GM12878 (cell line): ENCODE measurements around the gene HNRNPA2B1. TPM values are rescaled to one million over a fixed set of nuclear protein-coding genes. Genes with fewer than 3 reads are reported as not detected.

ENCODE experiments used
- CBX5 ChIP-seq: sonication (generic); IDR thresholded peaks from 2 replicates; pipeline ENCODE4 v1.6.1; 2016; ENCODE audit warnings: low read depth, moderate library complexity, mild to moderate bottlenecking, inconsistent platforms
- HCFC1 ChIP-seq: fragments of 150-350 bp; IDR thresholded peaks from 2 replicates; pipeline ENCODE4 v1.6.1; 2014; ENCODE audit warnings: low read length
- MEF2A ChIP-seq: IDR thresholded peaks from 2 replicates; pipeline ENCODE4 v1.6.1; 2011; ENCODE audit warnings: low read depth, mild to moderate bottlenecking, low read length, moderate library complexity; ENCODE audit not compliant: insufficient read depth
- MYC ChIP-seq: IDR thresholded peaks from 2 replicates; pipeline ENCODE4 v1.6.1; 2011; ENCODE audit warnings: mild to moderate bottlenecking, low read length, moderate library complexity, inconsistent platforms; ENCODE audit not compliant: insufficient read depth, insufficient replicate concordance, insufficient read length, severe bottlenecking
- NFXL1 ChIP-seq: fragments of 450-650 bp; IDR thresholded peaks from 2 replicates; pipeline ENCODE4 v1.6.1; 2017; ENCODE audit warnings: antibody characterized with exemption, mild to moderate bottlenecking, borderline replicate concordance
- PML ChIP-seq: IDR thresholded peaks from 2 replicates; pipeline ENCODE4 v1.6.1; 2012; ENCODE audit warnings: low read length, inconsistent platforms
- POLR2A ChIP-seq: IDR thresholded peaks from 2 replicates; pipeline ENCODE4 v1.6.1; 2011; ENCODE audit warnings: low read depth, mild to moderate bottlenecking, low read length
- RELB ChIP-seq: fragments of 450-650 bp; IDR thresholded peaks from 2 replicates; pipeline ENCODE4 v1.6.1; 2017; ENCODE audit warnings: low read depth, mild to moderate bottlenecking, moderate library complexity
- RFX5 ChIP-seq: IDR thresholded peaks from 2 replicates; pipeline ENCODE4 v1.6.1; 2011; ENCODE audit warnings: low read depth, low read length, improper control_type of control experiment
- SREBF2 ChIP-seq: IDR thresholded peaks from 2 replicates; pipeline ENCODE4 v1.6.1; 2012; ENCODE audit warnings: mild to moderate bottlenecking, low read length
- YBX1 ChIP-seq: fragments of 450-650 bp; IDR thresholded peaks from 2 replicates; pipeline ENCODE4 v1.6.1; 2016; ENCODE audit warnings: antibody characterized with exemption
- YY1 ChIP-seq: IDR thresholded peaks from 2 replicates; pipeline ENCODE4 v1.6.1; 2011; ENCODE audit warnings: low read depth, mild to moderate bottlenecking, low read length
- ZNF687 ChIP-seq: fragments of 450-650 bp; IDR thresholded peaks from 2 replicates; pipeline ENCODE4 v1.6.1; 2017; ENCODE audit warnings: mild to moderate bottlenecking, moderate library complexity
- ZZZ3 ChIP-seq: IDR thresholded peaks from 2 replicates; pipeline ENCODE4 v1.6.1; 2011; ENCODE audit warnings: low read depth; ENCODE audit not compliant: control insufficient read depth, insufficient read length
- polyA plus RNA-seq, 11 experiments: library from polyadenylated mRNA; depleted of rRNA in 4 of 11; unstranded in 6 of 11; stranded (reverse) in 5 of 11; fragments of >200 nt; fragmentation: Nextera tagmentation in 4 of 11; fragmentation: Illumina TruSeq in 1 of 11; extraction: Ambion mirVana in 4 of 11; extraction: Trizol in 1 of 11; gene quantifications; 1 replicate in 1 of 11; 2 replicates in 10 of 11; pipeline versions ENCODE4 v1.2.1 to v1.2.3, GENCODE V29; 2011 to 2016; ENCODE audit warnings: inconsistent platforms in 2 of 11, missing spikeins in 2 of 11, low read depth in 1 of 11
- total RNA-seq, 4 experiments: library from RNA; depleted of rRNA in 3 of 4; stranded (reverse); fragments of >200 nt in 3 of 4; fragmentation: Illumina TruSeq in 1 of 4; extraction: Trizol in 1 of 4; gene quantifications; 2 replicates each; pipeline versions ENCODE4 v1.2.1 to v1.2.3, GENCODE V29; 2013 to 2021
- TF ChIP-seq, protein P1 (sequence below): fragments of 150-350 bp; IDR thresholded peaks from 2 replicates; pipeline ENCODE4 v1.6.1; 2016; ENCODE audit warnings: low read depth, low read length
- TF ChIP-seq, protein P2 (sequence below): fragments of 450-650 bp; IDR thresholded peaks from 2 replicates; pipeline ENCODE4 v1.6.1; 2018; ENCODE audit warnings: mild to moderate bottlenecking, low read depth, moderate library complexity; ENCODE audit not compliant: partially characterized antibody

The HNRNPA2B1 gene
- total and polyA plus RNA-seq, 10 of the 15 experiments (the other 5 are each of a cell fraction or from before 2014, with no cell fraction given), result 295 to 1,396 (median 932) TPM

DNA sequence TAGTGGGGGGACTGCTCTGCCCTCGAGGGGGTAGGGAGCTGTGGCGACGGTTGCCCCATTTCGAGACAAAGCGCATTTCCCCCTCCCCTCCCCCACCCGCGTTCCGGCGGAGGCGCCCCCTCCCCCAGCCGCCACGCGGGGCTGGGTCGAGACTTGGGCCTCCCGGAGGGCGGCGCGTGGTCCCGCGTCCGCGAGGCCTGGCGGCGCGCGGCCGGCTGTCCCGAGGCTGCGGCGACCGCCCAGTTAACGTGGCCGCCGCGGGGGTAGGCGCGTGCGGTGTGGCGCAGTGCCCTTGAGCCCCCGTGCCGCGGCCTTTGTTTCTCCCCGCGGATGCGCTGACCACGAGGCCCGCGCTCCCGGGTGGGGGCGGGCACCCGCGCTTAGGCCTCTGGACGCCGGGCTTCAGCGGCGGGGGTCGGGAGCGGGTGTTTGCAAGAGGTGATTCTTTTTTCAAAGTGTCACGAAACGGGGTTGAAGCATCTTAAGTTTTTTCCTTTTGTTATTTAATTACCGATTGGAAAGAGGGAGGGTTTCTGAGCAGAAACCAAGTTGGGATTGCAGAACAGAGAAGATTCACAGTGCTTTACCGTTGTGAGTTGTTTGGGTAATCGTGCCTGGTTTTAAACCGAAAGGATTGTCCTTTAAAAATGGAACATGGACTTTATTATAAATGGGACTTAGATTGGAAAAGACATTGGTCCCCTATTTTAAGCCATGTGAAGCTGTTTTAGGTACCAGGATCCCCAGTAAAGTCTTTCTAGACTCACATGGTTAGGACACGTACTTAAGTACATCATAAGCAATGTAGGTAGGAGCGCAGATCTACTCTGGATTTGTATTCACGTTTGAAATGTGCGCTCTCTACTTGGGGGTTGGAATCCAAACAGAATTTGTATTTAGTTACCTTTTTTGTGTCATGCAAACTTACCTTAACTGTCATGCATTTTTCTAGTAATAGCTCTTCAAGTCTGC is 1.8 kb upstream of the HNRNPA2B1 start (continued):
- TF ChIP-seq ZZZ3 (no peak), RELB (no peak), RFX5 (no peak), PML (no peak), ZNF687 (0 out of 2 replicates have a peak, but pooled peaks have one; percentile 17), YBX1 (no peak), SREBF2 (no peak), YY1 (no peak), HCFC1 (no peak), POLR2A (peak; percentile 5; the same call in 1 of the 2 replicates), NFXL1 (no peak), MEF2A (no peak), CBX5 (0 out of 2 replicates have a peak, but pooled peaks have one; percentile 14), MYC (peak; percentile 83)
- TF ChIP-seq, protein P1, sequence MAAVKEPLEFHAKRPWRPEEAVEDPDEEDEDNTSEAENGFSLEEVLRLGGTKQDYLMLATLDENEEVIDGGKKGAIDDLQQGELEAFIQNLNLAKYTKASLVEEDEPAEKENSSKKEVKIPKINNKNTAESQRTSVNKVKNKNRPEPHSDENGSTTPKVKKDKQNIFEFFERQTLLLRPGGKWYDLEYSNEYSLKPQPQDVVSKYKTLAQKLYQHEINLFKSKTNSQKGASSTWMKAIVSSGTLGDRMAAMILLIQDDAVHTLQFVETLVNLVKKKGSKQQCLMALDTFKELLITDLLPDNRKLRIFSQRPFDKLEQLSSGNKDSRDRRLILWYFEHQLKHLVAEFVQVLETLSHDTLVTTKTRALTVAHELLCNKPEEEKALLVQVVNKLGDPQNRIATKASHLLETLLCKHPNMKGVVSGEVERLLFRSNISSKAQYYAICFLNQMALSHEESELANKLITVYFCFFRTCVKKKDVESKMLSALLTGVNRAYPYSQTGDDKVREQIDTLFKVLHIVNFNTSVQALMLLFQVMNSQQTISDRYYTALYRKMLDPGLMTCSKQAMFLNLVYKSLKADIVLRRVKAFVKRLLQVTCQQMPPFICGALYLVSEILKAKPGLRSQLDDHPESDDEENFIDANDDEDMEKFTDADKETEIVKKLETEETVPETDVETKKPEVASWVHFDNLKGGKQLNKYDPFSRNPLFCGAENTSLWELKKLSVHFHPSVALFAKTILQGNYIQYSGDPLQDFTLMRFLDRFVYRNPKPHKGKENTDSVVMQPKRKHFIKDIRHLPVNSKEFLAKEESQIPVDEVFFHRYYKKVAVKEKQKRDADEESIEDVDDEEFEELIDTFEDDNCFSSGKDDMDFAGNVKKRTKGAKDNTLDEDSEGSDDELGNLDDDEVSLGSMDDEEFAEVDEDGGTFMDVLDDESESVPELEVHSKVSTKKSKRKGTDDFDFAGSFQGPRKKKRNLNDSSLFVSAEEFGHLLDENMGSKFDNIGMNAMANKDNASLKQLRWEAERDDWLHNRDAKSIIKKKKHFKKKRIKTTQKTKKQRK, result no peak
- TF ChIP-seq, protein P2, sequence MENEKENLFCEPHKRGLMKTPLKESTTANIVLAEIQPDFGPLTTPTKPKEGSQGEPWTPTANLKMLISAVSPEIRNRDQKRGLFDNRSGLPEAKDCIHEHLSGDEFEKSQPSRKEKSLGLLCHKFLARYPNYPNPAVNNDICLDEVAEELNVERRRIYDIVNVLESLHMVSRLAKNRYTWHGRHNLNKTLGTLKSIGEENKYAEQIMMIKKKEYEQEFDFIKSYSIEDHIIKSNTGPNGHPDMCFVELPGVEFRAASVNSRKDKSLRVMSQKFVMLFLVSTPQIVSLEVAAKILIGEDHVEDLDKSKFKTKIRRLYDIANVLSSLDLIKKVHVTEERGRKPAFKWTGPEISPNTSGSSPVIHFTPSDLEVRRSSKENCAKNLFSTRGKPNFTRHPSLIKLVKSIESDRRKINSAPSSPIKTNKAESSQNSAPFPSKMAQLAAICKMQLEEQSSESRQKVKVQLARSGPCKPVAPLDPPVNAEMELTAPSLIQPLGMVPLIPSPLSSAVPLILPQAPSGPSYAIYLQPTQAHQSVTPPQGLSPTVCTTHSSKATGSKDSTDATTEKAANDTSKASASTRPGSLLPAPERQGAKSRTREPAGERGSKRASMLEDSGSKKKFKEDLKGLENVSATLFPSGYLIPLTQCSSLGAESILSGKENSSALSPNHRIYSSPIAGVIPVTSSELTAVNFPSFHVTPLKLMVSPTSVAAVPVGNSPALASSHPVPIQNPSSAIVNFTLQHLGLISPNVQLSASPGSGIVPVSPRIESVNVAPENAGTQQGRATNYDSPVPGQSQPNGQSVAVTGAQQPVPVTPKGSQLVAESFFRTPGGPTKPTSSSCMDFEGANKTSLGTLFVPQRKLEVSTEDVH, result no peak
